Measurements from ENCODE around the gene ANKRD39. TPM values are rescaled to one million over a fixed set of nuclear protein-coding genes. Genes with fewer than 3 reads are reported as not detected.

ANKRD39 gene
- total RNA-seq, 4 donors from 2014 or later = 6.7 to 12.3 (median 8.4) TPM

DNA sequence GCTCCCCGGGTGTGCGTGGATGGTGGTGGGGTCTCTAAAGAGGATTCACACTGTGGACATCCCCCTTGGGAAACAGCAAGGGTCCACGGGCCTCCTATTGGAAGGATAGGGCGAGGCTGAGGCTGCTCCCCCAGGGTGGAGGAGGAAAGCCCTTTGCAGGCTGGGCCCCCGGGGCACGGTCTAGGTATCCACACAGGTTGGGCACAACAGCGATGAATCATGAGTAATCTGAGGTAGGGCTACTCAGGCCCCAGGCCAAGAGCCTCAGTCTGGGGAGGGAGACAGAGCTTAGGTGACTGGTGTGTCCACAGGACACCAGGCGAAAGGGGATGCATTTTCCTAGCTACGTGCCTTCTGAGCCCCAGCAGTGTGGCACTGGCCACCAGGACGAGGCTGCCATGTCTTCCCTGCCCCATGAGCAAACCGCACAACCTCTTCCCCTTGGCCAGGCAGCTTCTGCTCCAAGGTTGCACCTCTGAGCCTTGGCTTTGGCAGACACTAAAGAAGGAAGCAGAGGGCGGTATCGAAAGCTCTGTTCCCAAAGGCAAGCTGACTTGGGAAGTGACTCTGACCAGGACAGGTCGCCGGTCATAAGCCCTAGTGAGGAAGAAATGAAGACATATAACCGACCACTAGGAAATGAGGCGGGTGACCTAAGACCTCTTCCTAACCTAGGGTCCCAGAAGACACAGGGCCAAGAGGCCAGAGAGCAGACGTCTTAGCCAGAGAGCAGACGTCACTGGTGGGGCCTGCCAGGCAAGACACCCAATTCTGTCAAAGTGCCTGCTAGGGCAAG lies 26.7 kb upstream of the ANKRD39 start:
- TF ChIP-seq, protein P1, sequence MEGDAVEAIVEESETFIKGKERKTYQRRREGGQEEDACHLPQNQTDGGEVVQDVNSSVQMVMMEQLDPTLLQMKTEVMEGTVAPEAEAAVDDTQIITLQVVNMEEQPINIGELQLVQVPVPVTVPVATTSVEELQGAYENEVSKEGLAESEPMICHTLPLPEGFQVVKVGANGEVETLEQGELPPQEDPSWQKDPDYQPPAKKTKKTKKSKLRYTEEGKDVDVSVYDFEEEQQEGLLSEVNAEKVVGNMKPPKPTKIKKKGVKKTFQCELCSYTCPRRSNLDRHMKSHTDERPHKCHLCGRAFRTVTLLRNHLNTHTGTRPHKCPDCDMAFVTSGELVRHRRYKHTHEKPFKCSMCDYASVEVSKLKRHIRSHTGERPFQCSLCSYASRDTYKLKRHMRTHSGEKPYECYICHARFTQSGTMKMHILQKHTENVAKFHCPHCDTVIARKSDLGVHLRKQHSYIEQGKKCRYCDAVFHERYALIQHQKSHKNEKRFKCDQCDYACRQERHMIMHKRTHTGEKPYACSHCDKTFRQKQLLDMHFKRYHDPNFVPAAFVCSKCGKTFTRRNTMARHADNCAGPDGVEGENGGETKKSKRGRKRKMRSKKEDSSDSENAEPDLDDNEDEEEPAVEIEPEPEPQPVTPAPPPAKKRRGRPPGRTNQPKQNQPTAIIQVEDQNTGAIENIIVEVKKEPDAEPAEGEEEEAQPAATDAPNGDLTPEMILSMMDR (IDR thresholded peaks at IDR 0.05; ENCODE audit: low read depth) = no peak

DNA sequence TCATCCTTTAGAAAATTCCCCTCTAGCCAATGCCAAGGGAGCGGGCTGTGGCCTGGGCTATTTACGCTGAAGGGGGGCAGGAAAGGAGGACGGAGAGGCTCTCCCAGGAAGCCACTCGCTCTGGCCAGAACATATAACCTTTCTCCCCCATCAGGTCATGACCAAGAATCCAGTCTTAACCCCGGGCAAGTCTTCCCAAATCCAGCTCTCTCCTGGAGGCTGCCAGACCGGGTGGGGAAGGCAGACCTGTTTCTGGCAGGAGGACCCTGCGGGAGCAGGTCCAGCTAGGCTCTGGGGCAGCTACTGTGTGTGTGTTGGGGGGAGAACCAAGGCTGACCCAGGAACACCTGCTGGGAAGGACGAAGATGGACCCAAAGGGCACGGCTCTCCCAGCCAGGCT lies 25.5 kb upstream of the ANKRD39 start:
- TF ChIP-seq, protein P1 (IDR thresholded peaks at IDR 0.05; ENCODE audit: low read depth) = no peak

DNA sequence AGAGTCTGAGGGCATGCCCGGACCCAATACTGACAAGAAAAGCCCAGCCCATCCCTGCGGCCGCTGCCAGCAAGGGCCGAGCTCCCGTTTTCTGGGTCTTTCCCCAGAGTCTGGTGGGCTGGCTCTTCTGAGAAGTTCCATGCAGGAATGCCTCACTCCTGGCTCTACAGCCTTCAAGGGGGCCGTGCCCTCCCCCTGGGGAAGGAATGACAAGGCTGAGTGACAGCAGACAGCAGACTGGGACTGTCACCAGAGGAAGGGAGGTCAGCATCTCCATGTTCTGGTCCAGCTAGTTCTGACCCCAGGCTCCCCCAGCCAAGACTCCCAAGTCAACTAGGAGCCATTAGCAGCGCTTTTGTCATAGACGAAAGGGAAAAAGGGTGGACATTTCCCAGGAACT lies 25.1 kb upstream of the ANKRD39 start:
- TF ChIP-seq, protein P1 (IDR thresholded peaks at IDR 0.05; ENCODE audit: low read depth) = no peak

DNA sequence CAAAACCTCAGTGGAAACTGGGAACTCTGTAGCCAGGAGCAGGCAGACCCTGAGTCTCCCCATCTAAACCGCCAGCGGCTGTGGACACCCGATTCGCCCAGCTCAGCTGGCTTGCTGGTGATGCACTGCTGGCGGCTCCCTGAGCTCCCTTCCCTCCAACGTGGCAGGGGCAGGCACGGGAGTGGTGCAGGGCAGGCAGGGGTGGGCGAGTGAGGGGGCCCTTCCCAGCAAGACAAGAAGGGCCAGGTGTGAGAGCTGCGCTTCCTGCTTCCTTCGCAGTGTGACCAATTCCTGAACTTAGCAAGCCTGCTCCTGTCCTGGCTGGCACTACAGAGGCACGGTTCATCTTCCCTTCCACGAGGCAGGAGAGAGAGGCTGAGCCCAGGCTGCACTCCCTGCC lies 24.4 kb upstream of the ANKRD39 start:
- TF ChIP-seq, protein P1 (IDR thresholded peaks at IDR 0.05; ENCODE audit: low read depth) = no peak

DNA sequence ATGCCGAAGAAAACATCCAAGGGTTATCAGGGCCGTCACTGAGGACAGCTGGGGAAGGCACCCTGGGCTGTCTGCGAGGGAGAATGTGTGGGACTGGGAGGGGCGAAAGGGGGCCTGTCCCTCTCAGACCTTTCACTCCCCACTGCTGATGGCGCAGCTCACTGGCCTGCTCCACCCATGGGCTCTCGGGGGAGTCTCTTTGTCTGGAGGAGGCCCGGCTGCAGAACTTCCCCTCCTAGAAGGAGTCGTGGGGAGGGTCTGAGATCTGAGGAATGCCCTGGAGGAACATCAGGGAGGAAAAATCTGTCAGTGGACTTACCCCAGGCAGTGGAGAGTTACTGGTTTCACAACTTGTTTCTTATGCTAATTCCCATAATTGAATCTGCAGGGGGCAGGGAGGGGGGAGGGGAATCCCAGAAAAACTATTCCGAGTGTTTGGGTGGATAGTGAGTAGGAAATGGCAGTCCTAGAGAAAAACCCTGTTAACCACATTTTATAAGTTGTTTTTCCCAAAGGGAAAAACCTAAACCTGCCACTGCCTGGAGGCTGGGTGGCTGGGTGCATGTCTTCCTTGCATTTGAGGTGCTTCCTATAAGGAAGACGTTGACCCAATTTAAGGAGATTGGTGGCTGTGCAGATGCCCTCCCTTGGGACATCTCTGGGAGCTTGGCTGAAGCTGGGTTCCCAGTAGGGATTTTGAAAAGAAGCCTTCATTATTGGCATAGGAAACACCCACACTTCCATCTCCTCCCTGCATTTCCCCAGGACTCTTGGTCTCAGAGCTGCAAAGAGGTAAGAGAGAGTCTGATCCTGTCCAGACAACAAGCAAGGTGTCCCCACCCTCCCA lies 23.8 kb upstream of the ANKRD39 start:
- TF ChIP-seq, protein P1 (IDR thresholded peaks at IDR 0.05; ENCODE audit: low read depth) = no peak

DNA sequence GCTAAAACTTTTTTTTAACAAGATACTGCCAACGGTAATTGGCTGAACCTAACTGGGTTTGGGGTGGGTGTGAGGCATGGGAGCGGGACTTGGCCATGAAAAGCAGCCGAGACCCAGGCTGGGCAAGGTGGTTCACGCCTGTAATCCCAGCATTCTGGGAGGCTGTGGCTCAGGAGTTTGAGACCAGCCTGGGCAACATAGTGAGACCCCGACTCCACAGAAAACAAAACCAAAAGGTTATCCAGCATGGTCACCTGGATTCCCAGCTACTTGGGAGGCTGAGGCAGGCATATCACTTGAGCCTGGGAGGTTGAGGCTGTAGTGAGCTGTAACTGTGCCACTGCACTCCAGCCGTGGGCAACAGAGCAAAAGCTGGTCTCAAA lies 23.1 kb upstream of the ANKRD39 start:
- TF ChIP-seq, protein P1 (IDR thresholded peaks at IDR 0.05; ENCODE audit: low read depth) = no peak

DNA sequence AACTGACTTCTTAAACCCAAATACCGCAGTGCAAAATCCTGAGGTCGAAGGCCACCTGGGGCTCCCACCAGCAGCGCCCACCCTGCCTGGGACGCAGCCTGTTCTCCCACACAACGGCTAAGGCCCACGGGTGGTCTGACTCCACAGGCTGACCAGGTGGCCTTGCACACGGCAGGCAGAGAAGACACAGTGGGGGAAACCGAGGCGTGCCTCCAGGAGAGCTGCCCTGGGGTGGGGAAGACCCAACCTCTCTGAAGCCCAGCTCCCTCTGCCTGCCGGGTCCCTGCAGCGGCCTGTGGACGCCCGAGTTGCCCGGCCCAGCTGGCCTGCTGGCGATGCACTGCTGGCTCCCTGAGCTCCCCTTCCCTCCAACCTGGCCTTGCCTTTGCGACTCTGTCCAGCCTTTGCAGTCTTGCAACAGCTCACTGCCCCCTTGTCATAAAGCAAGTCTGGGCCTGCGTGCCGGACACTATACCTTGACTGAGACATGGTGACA lies 21.8 kb upstream of the ANKRD39 start:
- TF ChIP-seq, protein P1 (IDR thresholded peaks at IDR 0.05; ENCODE audit: low read depth) = no peak
